Mesenchymal stem cell (in vitro differentiated cells and primary cell): ENCODE results near the gene CLEC16A.

ENCODE experiments used
- DNase-seq: peaks from one replicate; pipeline ENCODE4 v3.0.0-alpha.2; 2013
- H2AFZ ChIP-seq: one replicate; pipeline ENCODE4 v1.6.1; 2013; ENCODE audit warnings: low read depth, mild to moderate bottlenecking, control low read depth, inconsistent platforms, low read length, moderate library complexity
- H2AK5ac ChIP-seq: 2 replicates; pipeline ENCODE4 v1.6.1; 2013; ENCODE audit warnings: low read length, moderate library complexity, mild to moderate bottlenecking, inconsistent platforms; ENCODE audit not compliant: severe bottlenecking
- H2BK120ac ChIP-seq: one replicate; pipeline ENCODE4 v1.6.1; 2013; ENCODE audit warnings: low read depth, mild to moderate bottlenecking, inconsistent platforms, low read length, moderate library complexity
- H2BK12ac ChIP-seq, 2 experiments: one replicate each; pipeline ENCODE4 v1.6.1; 2013; ENCODE audit warnings: inconsistent platforms in 2 of 2, low read length in 2 of 2, mild to moderate bottlenecking in 2 of 2, moderate library complexity in 2 of 2, control low read depth in 1 of 2
- H2BK15ac ChIP-seq: one replicate; pipeline ENCODE4 v1.6.1; 2013; ENCODE audit warnings: mild to moderate bottlenecking, low read depth, inconsistent platforms; ENCODE audit not compliant: poor library complexity, severe bottlenecking
- H2BK5ac ChIP-seq: 2 replicates; pipeline ENCODE4 v1.6.1; 2013; ENCODE audit warnings: low read depth, mild to moderate bottlenecking, low read length, control low read depth, inconsistent platforms; ENCODE audit not compliant: poor library complexity, severe bottlenecking
- H3K14ac ChIP-seq, 2 experiments: one replicate each; pipeline ENCODE4 v1.6.1; 2013; ENCODE audit warnings: inconsistent platforms in 2 of 2, low read length in 2 of 2, control low read depth in 1 of 2, mild to moderate bottlenecking in 1 of 2, moderate library complexity in 1 of 2
- H3K18ac ChIP-seq, 2 experiments: one replicate each; pipeline ENCODE4 v1.6.1; 2013; ENCODE audit warnings: inconsistent platforms in 2 of 2, low read length in 2 of 2, control low read depth in 1 of 2, low read depth in 1 of 2, mild to moderate bottlenecking in 1 of 2
- H3K23ac ChIP-seq, 2 experiments: one replicate each; pipeline ENCODE4 v1.6.1; 2013; ENCODE audit warnings: inconsistent platforms in 2 of 2, low read length in 2 of 2, mild to moderate bottlenecking in 2 of 2, moderate library complexity in 2 of 2, control low read depth in 1 of 2
- H3K27ac ChIP-seq: 2 replicates; pipeline ENCODE4 v1.5.1; 2013; ENCODE audit warnings: mild to moderate bottlenecking, moderate library complexity, low read length, control low read depth, inconsistent platforms; ENCODE audit not compliant: poor library complexity, severe bottlenecking
- H3K27me3 ChIP-seq, 2 experiments: 2 replicates each; pipeline versions ENCODE4 v1.6.1 to v1.7.0; 2013; ENCODE audit warnings: low read length in 2 of 2, mild to moderate bottlenecking in 2 of 2, moderate library complexity in 2 of 2, control low read depth in 1 of 2, inconsistent platforms in 1 of 2; ENCODE audit not compliant: control insufficient read depth in 1 of 2, insufficient read depth in 1 of 2
- H3K36me3 ChIP-seq, 2 experiments: 2 replicates each; pipeline versions ENCODE4 v1.6.1 to v1.7.0; 2013; ENCODE audit warnings: low read length in 2 of 2, control low read depth in 1 of 2, inconsistent platforms in 1 of 2, low read depth in 1 of 2, mild to moderate bottlenecking in 1 of 2; ENCODE audit not compliant: insufficient read depth in 2 of 2, control insufficient read depth in 1 of 2
- H3K4ac ChIP-seq, 2 experiments: one replicate each; pipeline ENCODE4 v1.6.1; 2013; ENCODE audit warnings: inconsistent platforms in 2 of 2, low read length in 2 of 2, mild to moderate bottlenecking in 2 of 2, moderate library complexity in 2 of 2, control low read depth in 1 of 2, low read depth in 1 of 2
- H3K4me1 ChIP-seq: 2 replicates; pipeline ENCODE4 v1.6.1; 2013; ENCODE audit warnings: low read depth, low read length, control low read depth; ENCODE audit not compliant: control insufficient read depth, insufficient read depth
- H3K4me2 ChIP-seq: 2 replicates; pipeline ENCODE4 v1.6.1; 2013; ENCODE audit warnings: low read length, mild to moderate bottlenecking, inconsistent platforms; ENCODE audit not compliant: poor library complexity, severe bottlenecking
- H3K4me3 ChIP-seq, 2 experiments: 2 replicates each; pipeline versions ENCODE4 v1.5.1 to v1.7.0; 2013; ENCODE audit warnings: low read length in 2 of 2, mild to moderate bottlenecking in 2 of 2, control low read depth in 1 of 2, low read depth in 1 of 2; ENCODE audit not compliant: insufficient read depth in 1 of 2
- H3K79me1 ChIP-seq: replicated peaks from 2 replicates; pipeline ENCODE4 v1.6.1; 2013; ENCODE audit warnings: mild to moderate bottlenecking, control low read depth, low read length, inconsistent platforms; ENCODE audit not compliant: poor library complexity, severe bottlenecking
- H3K9ac ChIP-seq: 2 replicates; pipeline ENCODE4 v1.7.0; 2013; ENCODE audit warnings: mild to moderate bottlenecking, low read length, moderate library complexity
- H3K9me3 ChIP-seq: 2 replicates; pipeline ENCODE4 v1.7.0; 2013; ENCODE audit warnings: mild to moderate bottlenecking, low read length; ENCODE audit not compliant: control insufficient read depth
- H4K8ac ChIP-seq: one replicate; pipeline ENCODE4 v1.6.1; 2013; ENCODE audit warnings: inconsistent platforms, mild to moderate bottlenecking, low read length, moderate library complexity
- H4K91ac ChIP-seq: one replicate; pipeline ENCODE4 v1.6.1; 2013; ENCODE audit warnings: mild to moderate bottlenecking, low read length, inconsistent platforms
- WGBS: methylation state at CpG from one replicate; pipeline ENCODE4 v1.1.7; 2013; ENCODE audit warnings: mixed read lengths; 5-methylcytosine and 5-hydroxymethylcytosine counted together

CLEC16A gene

DNA sequence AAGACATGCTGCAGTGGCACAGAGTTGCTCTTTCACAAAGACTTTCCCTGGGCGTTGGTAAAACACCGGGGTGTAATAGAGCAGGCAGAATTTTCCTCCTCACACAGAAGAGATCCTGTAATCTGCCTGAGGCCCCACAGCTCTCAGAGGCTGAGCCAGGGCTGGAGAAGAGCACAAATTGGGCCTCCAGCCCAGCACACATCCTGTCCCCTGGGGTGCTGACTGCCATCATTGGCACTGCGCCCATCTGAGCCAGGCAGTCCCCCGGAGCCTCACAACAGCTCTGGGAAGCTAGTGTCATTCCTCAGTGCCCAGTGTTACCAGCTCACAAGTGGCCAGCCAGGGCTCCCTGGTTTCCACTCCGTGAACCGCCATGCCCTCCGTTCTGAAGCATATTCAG is 192.2 kb downstream of the CLEC16A start:
- Histone ChIP-seq H3K4me1 (peaks cover 57% of the 10 kb centered on the region), H2BK12ac (peak overlapping the region; percentile 64 to 74), H3K9ac (no peak overlapping the region), H2AFZ (no peak overlapping the region), H3K4me2 (no peak overlapping the region), H3K4ac (peak overlapping the region; percentile 11 to 68), H3K79me1 (peaks cover 4% of the 10 kb centered on the region), H2BK120ac (no peak overlapping the region), H2BK5ac (no peak overlapping the region), H3K27me3 (peaks cover 0 to 4% of the 10 kb centered on the region in 2 experiments), H4K8ac (peak overlapping the region; percentile 81), H3K4me3 (no peak overlapping the region), H3K36me3 (peaks cover 0 to 12% of the 10 kb centered on the region in 2 experiments), H3K27ac (peak overlapping the region; percentile 78), H2AK5ac (peak overlapping the region; percentile 84), H3K18ac (peak overlapping the region; percentile 38 to 69), H3K14ac (peak overlapping the region in 1 of 2 experiments; percentile 57), H2BK15ac (peak overlapping the region; percentile 73), H3K23ac (peak overlapping the region in 1 of 2 experiments; percentile 11), H3K9me3 (no peaks in the 10 kb centered on the region), H4K91ac (peak overlapping the region; percentile 64)
- 81% methylated on average over 7 of the region's 7 CpGs for WGBS
- peak; percentile 24 for DNase-seq

DNA sequence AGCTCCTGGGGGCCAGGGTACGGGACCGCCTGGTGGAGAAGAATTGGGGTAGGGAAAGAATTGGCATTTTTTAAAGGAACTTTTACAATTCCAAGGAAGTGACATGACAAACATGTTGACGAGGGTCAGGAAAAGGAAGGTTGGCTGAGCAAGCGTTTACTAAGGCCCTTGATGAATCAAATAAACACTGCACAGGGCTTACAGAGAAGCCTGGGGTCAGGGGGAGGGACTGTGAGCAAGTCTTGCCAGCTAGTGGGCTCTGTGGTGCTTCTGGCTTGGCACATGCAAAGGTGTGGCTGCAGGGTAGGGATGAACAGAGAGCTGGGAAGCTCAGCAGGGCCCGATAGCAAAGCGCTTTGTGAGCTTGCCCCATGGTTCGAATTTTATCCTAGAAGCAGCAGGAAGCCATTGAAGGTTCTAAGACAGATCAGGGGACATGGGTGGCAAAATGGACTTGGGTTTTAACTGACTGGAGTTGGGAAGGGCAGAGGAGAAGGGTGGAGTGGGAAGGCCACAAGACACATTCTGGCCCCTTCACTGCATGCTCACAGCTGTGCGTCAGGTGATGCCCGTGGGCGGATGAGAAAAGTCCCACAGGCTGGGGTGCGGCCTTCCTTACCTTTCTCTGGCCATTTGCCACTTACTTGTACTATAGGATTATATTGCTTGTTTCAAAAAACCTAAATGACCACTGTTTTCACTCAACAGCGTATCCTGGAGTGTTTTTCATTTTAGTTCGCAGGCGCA is 193.8 kb downstream of the CLEC16A start:
- Histone ChIP-seq H2BK12ac (peak overlapping the region; percentile 70 to 86), H3K4me2 (no peak overlapping the region)

DNA sequence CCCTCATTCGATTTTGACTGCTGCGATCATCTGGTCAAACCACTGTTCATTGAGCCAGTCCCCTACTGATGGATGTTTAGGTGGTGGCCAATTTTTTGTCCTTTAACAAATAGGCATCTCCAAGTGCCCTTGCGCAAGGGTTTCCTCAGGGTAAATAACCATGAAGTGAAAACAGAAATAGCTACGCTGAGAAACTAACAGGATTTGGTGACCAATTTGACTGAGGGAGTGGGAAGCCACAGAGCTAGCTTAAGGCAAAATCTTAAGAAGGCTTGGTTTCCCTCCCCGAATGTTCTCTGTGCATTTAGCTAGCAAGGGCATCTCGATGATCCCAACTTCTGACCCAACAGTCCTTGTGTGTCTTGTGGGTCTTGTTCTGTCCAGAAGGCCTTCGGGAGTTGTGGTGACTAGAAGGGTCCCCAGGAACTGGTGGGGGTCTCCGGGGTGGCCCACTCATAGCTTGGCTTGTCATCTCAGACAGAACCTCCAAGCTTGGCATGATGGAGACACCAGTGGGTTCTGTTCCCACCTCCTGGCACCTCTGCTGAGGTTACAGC is 194.5 kb downstream of the CLEC16A start:
- peak; percentile 57 for DNase-seq
- 90% methylated on average over 8 of the region's 8 CpGs for WGBS
- peak overlapping the region in 1 of 2 experiments; percentile 28 for H3K18ac ChIP-seq

More for the DNA sequence above, 193.8 kb downstream of the CLEC16A start:
- peak overlapping the region; percentile 56 for H4K91ac ChIP-seq
- WGBS, result 76% methylated on average over 14 of the region's 14 CpGs
- peaks cover 56% of the 10 kb centered on the region for H3K4me1 ChIP-seq
- H3K23ac ChIP-seq, result no peak overlapping the region
- H2BK5ac ChIP-seq, result peak overlapping the region; percentile 15
- peak overlapping the region in 1 of 2 experiments; percentile 48 for H3K14ac ChIP-seq
- no peak overlapping the region for H4K8ac ChIP-seq
- peak overlapping the region; percentile 48 to 64 for H3K18ac ChIP-seq
- H2AK5ac ChIP-seq, result peak overlapping the region; percentile 93
- H3K27me3 ChIP-seq, result peaks cover 0 to 4% of the 10 kb centered on the region in 2 experiments
- H3K27ac ChIP-seq, result peak overlapping the region; percentile 10
- H2AFZ ChIP-seq, result no peak overlapping the region
- H3K36me3 ChIP-seq, result peaks cover 0 to 13% of the 10 kb centered on the region in 2 experiments
- H3K9me3 ChIP-seq, result no peaks in the 10 kb centered on the region
- peaks cover 3% of the 10 kb centered on the region for H3K79me1 ChIP-seq
- DNase-seq, result peak; percentile 33
- H2BK15ac ChIP-seq, result no peak overlapping the region
- H3K9ac ChIP-seq, result no peak overlapping the region
- H3K4ac ChIP-seq, result peak overlapping the region; percentile 19 to 32
- H2BK120ac ChIP-seq, result peak overlapping the region; percentile 3
- no peak overlapping the region for H3K4me3 ChIP-seq

More for the DNA sequence above, 194.5 kb downstream of the CLEC16A start:
- Histone ChIP-seq H2BK5ac (peak overlapping the region; percentile 63), H2BK15ac (no peak overlapping the region), H3K27me3 (peaks cover 0 to 4% of the 10 kb centered on the region in 2 experiments), H3K4me2 (no peak overlapping the region), H2AK5ac (peak overlapping the region; percentile 93), H4K8ac (no peak overlapping the region), H3K27ac (peak overlapping the region; percentile 85), H3K23ac (no peak overlapping the region), H3K36me3 (peaks cover 0 to 17% of the 10 kb centered on the region in 2 experiments), H3K79me1 (peaks cover 7% of the 10 kb centered on the region), H3K14ac (no peak overlapping the region), H2AFZ (no peak overlapping the region), H2BK120ac (no peak overlapping the region), H3K4me3 (no peak overlapping the region), H3K4me1 (peaks cover 54% of the 10 kb centered on the region), H3K4ac (no peak overlapping the region), H3K9ac (no peak overlapping the region), H2BK12ac (peak overlapping the region; percentile 21 to 38), H4K91ac (no peak overlapping the region), H3K9me3 (no peaks in the 10 kb centered on the region)
